IPS-NIHi7 (cell line): ENCODE results near the gene ART1.
"Not testable (repeated sequence)": the region's sequence is repeated elsewhere in the genome, so short reads cannot be mapped to it uniquely, and the experiment has no call there.

Source experiments
- DNase-seq: peaks from one replicate; pipeline ENCODE4 v3.0.0; 2012; ENCODE audit warnings: mixed read lengths; ENCODE audit errors: extremely low spot score

Gene ART1, protein sequence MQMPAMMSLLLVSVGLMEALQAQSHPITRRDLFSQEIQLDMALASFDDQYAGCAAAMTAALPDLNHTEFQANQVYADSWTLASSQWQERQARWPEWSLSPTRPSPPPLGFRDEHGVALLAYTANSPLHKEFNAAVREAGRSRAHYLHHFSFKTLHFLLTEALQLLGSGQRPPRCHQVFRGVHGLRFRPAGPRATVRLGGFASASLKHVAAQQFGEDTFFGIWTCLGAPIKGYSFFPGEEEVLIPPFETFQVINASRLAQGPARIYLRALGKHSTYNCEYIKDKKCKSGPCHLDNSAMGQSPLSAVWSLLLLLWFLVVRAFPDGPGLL

DNA sequence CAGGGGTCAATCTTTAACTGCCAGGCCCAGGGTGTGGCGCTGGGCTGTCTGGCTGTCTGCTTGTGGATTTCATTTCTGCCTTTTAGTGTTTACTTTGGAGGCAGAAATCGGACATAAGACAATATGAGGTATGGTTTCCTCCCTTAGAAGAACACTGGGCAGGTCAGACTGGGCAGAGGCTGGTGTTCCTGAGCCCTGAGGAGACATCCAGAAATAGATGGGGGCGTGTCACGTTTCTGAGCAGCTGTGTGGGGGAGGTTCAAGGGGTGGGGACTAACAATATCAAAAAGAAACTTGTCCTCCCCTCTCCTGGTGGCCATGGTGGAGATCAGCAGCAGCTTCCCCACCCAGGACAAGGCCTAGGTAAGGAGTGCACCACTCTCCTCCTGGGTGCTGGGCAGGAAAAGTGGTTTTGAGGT, at the start of gene ART1:
Gene ART1, plus strand, starts transcription at position 312 of the 419 bp plus-strand sequence. CDS start 14,086 bp downstream, outside the sequence.
- no peak for DNase-seq

DNA sequence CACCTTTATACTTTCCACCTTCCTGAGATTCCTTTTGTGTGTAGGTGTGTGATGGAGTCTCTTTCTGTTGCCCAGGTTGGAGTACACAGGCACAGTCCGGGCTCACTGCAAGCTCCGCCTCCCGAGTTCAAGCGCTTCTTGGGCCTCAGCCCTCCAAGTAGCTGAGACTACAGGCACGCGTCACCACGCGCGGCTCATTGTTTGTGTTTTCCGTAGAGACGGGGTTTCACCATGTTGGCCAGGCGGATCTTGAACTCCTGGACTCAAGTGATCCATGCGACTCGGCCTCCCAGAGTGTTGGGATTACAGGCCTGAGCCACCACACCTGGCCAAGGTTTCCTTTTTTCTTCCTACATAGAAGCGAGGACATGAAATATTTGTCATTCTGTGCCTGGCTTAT, 47.2 kb upstream of the ART1 start:
- not testable (repeated sequence) for DNase-seq

DNA sequence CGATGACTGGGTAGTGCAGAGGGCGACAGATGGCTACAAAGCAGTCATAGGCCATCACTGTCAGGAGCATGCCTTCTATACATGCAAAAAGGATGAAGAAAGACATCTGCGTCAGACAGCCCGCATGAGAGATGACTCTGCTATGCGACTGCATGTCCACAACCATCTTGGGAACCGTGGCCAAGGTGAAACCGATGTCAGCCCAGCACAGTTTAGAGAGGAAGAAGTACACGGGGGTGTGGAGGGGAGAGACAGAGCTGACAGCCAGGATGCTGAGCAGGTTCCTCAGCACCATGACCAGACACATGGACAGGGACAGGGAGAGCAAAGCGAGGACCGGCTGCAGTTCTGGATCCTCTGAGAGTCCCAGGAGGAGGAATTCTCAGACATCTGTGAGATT, 44.7 kb upstream of the ART1 start:
- DNase-seq: not testable (repeated sequence)

DNA sequence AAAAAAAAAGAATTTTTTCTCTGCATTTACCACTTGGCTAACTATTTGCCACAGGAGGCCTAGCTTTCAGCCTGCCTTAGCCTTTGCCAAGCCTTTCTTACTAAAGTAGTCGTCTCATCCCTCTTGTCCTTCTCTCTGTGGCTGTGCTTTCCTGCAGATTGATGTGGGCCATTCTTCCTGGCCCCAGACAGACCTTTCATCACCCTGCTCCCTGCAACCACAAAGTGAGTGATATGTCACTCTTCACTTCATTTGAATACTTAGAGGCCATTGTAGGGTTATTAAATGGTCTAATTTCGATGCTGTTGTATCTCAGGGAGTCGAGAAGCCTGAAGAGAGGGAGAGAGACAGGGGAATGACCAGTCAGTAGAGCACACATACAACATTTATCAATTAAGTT, 40.8 kb upstream of the ART1 start:
- DNase-seq: no peak

DNA sequence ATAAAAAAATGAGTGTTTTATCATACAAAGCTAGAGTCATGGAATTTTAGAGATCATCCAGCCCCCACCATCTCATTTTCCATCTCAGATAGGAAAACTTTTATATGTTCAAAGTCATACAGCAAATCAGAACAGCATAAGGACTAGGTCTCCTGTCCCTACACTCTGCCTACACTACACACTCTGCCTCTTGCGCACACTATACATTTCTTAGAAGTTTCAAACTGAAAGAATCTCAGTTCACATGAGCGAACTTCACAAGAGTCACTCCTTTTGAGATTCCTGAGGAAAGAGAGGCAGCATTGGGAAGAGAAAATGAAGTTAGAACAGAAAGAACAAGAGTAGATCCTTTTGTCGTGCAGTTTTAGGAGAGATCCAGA, 39.7 kb upstream of the ART1 start:
- no peak for DNase-seq

DNA sequence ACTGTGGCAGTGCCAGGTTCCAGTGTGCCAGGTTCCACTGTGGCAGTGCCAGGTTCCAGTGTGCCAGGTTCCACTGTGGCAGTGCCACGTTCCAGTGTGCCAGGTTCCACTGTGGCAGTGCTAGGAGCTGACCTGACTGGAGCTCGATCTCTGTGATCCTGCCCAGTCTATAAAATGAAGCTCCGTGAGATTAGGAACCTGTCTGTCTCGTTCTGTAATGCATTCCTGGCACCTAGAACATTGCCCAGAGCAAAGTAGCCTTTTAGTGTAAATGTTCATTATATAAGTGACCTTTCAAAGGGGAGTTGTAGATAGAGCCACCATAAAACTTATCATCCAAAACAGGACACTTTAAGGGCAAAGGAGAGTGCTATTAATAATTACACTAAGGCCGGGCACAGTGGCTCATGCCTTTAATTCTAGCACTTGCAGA, 39.1 kb upstream of the ART1 start:
- no peak for DNase-seq

DNA sequence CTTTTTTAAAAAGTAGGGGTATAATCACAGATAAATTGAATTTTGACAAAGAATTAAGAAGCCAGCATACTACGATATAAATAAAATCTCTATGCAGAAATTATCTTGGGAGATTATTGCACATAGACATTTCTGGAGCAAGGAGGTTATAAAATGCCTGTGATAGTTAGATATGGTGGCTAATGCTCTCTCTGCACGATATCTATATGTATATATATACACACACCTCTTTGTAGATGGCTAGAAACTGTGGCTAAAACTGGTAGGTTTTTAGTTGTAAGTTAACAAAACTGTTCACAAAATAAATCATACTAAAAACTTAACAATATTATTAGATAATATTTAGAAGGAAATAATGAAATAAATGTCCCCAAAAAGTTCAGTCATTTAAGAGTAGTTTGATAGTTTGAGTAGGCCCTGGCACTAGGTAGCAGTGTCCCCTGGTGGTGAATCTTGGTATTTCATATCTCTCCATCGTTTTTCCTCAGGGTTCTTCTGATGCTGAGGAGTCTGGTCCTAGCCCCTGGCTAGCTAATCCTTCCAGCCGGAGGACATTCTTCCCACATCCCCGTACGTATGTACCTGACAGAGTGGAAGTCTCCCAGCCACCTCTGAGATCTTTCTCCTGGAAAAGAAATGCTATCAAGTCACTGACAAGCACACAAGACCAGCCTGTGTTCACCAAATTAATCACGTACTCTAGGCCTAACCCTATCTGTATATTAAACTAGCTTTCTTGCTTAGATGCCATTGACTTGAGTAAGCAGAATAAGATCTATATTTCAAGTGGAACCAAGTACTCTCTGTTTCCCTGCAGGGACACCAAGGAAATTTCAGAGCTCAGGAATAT, 35.3 kb upstream of the ART1 start:
- DNase-seq: peak; percentile 79

DNA sequence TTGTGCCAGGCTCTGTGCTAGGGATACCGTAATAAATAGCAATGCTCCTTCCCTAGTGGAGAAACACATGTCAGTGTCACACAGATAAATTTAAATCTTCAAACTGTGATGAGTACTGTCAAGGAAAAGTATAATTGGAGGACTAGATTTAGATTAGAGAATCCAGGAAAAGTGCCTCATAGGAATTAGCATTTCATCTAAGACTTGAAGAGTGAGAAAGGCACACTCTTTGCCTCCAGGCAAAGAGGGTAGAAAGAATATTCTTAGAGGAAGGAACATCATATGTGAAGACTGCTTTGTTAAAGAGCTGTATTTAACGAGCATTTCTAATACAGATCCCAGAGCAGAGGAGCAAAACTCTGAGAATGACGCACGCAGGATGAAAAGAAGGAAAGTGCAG, 34.1 kb upstream of the ART1 start:
- DNase-seq: no peak

DNA sequence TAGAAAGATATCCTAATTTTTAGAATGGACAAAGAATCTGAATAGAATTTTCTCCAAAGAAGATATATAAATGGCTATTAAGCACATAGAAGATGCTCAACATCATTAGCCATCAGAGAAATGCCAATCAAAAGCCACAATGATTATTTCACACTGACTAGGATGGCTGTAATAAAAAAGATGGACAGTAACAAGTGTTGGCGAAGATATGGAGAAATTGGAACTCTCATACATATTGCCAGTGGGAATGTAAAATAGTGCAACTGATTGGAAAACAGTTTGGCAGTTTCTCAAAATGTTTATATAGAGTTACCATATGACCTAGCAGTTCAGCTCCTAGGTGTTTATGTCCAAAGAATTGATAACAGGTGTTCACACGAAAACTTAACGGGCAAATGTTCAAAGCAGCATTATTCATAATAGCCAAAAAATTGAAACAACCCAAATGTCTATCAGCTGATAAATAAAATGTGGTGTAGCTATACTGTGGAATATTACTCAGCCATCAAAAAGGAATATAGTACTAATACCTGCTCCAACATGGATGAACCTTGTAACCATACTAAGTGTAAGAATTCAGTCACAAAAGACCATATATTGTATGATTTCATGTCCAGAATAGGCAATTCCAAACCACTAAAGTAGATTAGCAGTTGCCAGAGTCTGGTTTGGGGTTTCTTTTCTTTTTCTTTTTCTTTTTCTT, 32.8 kb upstream of the ART1 start:
- no peak for DNase-seq

DNA sequence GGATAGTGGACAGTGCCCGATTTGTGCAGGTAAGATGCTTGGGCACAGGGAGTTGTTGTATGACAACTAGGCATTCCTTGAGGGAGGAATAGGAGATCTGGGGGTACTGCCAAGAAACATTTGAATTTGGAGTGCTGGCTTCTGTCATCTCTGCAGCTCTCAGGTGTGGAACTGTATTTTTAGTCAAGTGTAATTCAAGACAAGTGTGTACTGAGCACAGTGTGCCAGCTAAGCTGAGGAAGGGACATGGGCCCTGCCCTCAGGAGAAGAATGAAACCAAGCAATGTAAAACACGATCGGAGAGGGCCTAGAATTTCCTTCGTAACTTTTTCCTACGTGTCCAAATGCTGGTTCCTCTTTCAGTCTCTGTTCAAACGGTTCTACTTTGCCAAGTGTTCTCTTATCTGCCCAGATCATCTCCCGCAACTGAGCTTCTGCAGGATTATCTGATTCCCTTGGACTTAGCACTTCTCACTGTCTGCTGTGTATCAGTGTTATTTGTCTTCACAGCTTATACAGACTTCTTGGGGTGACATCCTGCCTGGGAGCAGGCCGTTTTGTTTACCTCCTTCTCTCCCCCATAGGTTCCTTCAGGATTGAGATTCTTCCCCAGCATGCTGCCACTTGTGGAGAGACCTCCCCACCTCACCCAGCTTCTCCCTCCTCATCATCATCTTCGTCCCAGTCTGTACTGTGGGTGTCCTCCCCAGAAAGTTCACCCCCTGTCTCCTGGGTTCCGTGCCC, 30.8 kb upstream of the ART1 start:
- DNase-seq: no peak

DNA sequence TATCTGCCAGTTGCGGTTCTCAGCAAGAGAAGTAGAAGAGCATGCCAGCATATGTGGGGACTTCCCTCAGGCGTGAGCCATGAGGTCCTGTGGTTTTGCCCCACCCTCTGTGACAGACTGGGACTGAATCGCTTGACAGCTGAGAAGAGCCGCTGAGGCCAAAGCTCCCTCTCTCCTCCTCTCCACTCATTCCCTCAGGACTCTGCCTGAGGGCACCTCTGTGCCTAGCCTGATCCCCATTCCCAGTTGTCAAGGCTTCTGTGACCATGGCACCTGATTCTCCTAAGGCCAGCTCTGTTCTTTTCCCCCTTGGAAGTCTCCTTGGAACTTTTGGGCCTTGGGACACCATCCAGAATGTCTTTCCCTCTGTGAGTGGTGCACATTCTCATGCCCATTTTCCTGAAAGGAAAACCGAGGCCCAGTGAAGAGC, 30.2 kb upstream of the ART1 start:
- no peak for DNase-seq

DNA sequence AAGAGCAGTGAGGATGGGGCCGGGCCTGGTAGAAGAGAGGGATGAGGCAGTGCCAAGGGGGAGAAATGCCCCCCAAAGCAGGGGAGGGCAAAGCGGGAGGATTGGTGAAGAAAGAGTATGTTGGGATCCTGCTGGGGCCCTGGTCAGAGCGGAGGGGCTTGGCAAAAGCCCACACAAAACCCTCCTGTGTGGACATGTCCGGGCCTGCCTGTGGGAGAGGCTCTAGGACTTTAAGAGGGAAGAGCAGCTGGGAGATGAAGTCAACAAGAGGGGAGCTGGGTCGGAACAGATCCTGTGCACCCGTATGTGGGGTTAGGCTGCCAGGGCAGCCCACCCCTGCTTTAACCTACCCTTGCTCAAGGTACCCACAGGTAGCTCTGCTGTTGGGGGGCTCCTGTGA, 28.9 kb upstream of the ART1 start:
- DNase-seq: no peak

DNA sequence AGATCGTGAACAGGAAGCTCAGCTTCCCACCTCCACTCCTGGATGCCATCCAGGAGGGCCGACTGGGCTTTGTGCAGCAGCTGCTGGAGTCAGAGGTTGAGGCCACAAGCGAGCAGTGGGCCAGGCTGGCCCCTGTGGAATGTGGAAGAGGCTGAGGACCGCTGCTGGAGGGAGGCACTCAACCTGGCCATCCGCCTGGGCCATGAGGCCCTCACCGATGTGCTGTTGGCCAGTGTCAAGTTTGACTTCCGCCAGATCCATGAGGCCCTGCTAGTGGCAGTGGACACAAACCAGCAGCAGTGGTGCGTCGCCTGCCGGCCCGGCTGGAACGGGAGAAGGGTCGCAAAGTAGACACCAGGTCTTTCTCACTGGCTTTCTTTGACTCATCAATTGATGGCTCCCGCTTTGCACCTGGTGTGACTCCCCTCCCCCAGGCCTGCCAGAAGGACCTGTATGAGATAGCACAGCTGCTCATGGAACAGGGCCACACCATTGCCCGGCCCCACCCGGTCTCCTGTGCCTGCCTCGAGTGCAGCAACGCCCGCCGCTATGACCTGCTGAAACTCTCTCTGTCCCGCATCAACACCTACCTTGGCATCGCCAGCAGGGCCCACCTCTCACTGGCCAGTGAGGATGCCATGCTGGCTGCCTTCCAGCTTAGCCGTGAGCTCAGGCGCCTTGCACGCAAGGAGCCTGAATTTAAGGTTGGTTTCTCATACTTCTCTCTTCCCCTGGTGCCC, 28.0 kb upstream of the ART1 start:
- no peak for DNase-seq

DNA sequence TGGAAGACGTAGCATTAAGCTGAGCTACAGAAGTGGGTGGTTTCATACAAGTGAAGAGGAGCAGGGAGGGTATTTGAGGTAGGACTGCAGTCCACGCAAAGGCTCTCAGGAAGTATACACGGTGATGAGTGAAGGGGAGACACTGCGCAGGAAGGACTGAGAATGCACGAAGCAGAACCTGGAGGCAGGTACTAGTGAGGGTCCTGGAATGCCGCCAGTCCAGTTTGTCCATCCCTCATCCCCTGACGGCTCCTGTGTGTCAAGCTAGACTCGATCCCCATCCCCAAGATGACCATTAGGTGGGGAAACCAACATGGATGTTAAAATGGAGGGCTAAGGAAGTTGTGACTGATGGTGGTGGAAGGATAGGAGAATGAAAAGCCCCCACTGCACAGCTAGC, 26.9 kb upstream of the ART1 start:
- DNase-seq: no peak

DNA sequence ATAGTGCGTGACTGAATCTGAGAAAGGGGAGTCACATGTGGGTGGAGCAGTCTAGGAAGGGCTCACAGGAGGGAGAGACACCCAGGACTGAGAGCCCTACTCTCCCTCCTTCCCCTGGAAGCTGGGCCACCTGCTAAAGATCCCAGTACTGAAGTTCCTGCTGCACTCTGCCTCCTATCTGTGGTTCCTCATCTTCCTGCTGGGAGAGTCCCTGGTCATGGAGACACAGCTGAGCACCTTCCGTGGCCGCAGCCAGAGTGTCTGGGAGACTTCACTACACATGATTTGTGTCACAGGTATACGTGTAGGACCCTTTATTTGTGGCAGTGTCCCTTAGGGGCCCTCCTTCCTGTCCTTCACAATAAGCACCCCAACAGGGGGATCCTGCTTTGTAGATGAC, 22.4 kb upstream of the ART1 start:
- no peak for DNase-seq

DNA sequence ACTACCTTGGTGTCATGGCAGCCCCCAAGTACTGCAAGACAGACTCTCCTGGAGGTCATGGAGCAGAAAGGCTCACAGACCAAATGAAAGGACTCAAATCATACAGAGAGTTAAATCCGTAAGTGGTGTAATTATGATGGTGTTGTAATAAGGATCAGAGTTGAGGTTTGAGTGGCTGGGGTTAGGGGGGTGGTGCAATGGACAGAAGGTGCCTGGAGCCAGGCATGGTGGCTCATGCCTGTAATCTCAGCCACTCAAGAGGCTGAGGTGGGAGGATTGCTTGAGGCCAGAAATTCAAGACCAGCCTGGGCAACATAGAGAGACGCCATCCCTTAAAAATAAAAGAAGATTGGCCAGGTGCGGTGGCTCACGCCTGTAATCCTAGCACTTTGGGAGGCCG, 21.8 kb upstream of the ART1 start:
- no peak for DNase-seq

DNA sequence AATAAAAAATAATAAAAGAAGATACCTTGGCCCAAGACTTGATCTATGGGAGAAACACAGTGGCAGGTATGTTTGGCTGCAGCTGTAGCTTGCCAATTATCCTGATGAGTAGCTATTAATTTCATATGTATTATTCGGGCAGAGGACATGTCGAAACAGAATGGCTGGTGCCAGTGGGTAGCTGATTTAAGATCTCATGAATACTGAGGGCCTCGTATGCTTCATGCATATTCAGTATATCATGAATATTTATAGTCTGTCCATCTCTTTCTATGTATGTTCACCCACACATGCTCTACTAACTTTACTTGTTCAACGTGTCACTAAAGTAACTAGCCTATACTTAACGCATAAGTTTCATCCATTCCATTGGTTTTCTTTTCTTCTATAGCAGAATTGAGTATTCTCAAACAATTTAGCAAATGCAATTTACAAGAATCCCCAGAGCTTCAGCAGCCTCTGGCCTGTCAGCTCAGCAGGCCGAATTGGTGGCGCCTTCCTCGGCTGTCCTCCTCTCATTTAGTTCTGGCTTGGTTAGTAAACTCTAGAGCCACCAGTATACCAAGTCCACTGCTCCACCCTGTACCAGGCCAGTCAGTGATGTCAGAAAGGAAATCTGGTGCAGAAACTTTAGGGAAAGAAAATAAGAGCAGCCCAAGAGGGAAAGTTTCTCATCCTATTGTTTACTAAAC, 21.0 kb upstream of the ART1 start:
- DNase-seq: no peak

DNA sequence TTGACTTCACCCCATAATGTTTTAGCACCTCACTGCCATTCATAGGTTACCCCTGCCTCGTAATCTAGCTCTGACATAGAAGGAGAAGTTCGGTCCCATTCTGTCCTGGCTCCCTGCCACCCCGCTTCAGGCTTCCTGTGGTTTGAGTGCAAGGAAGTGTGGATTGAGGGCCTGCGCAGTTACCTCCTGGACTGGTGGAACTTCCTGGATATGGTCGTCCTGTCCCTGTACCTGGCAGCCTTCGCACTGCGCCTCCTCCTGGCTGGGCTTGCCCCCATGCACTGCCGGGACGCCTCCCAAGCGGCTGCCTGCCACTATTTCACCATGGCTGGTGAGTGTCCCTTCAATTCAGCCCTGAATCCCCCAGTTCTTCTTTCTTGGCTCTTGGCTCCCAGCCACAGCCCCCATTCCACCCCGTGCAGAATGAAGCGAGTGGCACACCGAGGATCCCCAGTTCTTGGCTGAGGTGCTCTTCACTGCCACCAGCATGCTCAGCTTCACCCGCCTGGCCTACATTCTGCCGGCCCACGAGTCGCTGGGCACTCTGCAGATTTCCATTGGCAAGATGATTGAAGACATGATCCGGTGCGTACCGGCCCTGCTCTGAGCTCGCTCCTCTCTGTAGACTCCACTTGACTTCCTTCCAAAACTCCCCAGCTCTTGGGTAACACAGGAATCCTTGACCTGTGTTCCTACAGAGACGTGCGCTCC, 18.5 kb upstream of the ART1 start:
- DNase-seq: no peak

DNA sequence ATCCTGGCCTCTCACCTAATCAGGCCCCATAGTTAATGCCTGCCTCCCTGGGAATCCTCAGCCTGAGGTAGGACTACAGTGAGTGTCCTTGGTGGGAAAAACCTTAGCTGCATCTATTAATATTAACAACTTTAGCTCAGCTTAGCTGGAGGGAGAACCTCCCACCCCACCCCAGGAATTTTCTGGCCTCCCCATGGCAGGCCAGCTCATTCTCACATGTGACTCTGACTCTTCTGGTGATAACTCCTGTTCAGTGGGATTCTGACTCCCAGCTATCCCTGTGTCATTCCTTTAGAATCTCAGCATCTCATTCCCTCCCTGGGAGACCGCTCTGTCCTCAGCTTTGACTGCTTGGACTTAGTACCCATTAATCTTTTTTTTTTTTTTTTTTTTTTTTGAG, 17.6 kb upstream of the ART1 start:
- DNase-seq: no peak

DNA sequence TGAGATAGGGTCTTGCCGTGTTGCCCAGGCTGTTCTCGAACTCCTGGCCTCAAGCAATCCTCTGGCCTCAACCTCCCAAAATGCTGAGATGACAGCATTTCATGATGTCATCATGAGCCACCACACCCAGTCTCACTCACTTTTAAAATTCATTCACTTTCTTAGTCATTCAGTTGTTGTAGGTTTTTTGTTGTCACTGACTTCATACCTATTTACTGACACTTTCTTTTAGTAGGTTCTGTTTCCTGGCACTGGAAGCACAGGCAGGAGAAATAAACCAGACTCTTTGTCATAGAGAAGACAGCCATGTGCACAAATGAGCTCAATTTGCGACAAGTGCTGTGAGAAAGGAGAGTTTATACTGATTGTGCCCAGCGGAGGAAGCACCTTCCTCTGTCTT, 13.6 kb upstream of the ART1 start:
- no peak for DNase-seq
